IMR-90 (cell line): ENCODE data around the gene CD3E. TPM values are rescaled to one million over a fixed set of nuclear protein-coding genes. Genes with fewer than 3 reads are reported as not detected.

Experiments used
- ATAC-seq: fragments of 200-7000 bp; cut with Tn5 transposase; 2 replicates; pipeline ENCODE4 v1.9.1; 2020; ENCODE audit warnings: low read depth, mild to moderate bottlenecking, moderate library complexity
- BruUV-seq: library from RNA; stranded (reverse); fragments of 400-500 nt; replicated peaks from 2 replicates; lab custom pipeline; 2021; lab: Mats Ljungman, UMichigan
- CTCF ChIA-PET: fragments of 300-600 bp; formaldehyde crosslinking; extraction: SDS; loops from one replicate; lab custom pipeline; 2021; ENCODE audit warnings: antibody characterized with exemption; lab: Yijun Ruan, JAX
- POLR2A ChIA-PET: fragments of 300-600 bp; sonication (Branson Sonifier 250); formaldehyde crosslinking; loops from one replicate; lab custom pipeline; 2022; ENCODE audit warnings: antibody characterized with exemption; ENCODE audit not compliant: unreplicated experiment; lab: Charles Lee
- DNase-seq: peaks from one replicate; pipeline ENCODE4 v3.0.0; 2013
- H2AFZ ChIP-seq: replicated peaks from 2 replicates; pipeline ENCODE3; 2013; ENCODE audit warnings: low read length, mild to moderate bottlenecking; ENCODE audit not compliant: poor library complexity
- H2AK5ac ChIP-seq: 2 replicates; pipeline ENCODE4 v1.6.1; 2013; ENCODE audit warnings: low read depth, low read length, inconsistent platforms
- H2AK9ac ChIP-seq: replicated peaks from 2 replicates; pipeline ENCODE3; 2013; ENCODE audit warnings: mild to moderate bottlenecking, low read depth, low read length, moderate library complexity; ENCODE audit not compliant: poor library complexity
- H2BK120ac ChIP-seq: 2 replicates; pipeline ENCODE4 v1.6.1; 2013; ENCODE audit warnings: low read depth, low read length, inconsistent platforms
- H2BK15ac ChIP-seq: 3 replicates; pipeline ENCODE4 v1.6.1; 2013; ENCODE audit warnings: low read depth, low read length, inconsistent platforms
- H2BK20ac ChIP-seq: 2 replicates; pipeline ENCODE4 v1.6.1; 2013; ENCODE audit warnings: low read depth, mild to moderate bottlenecking, inconsistent platforms, low read length, moderate library complexity
- H2BK5ac ChIP-seq: 2 replicates; pipeline ENCODE4 v1.6.1; 2013; ENCODE audit warnings: mild to moderate bottlenecking, low read depth, low read length, inconsistent platforms; ENCODE audit not compliant: poor library complexity, severe bottlenecking
- H3K14ac ChIP-seq: replicated peaks from 2 replicates; pipeline ENCODE4 v1.6.1; 2013; ENCODE audit warnings: low read depth, low read length, inconsistent platforms
- H3K18ac ChIP-seq: 2 replicates; pipeline ENCODE4 v1.6.1; 2013; ENCODE audit warnings: low read depth, low read length, control low read depth
- H3K23ac ChIP-seq: 2 replicates; pipeline ENCODE4 v1.6.1; 2013; ENCODE audit warnings: low read depth, low read length, inconsistent platforms
- H3K27ac ChIP-seq: 2 replicates; pipeline ENCODE4 v1.5.1; 2013; ENCODE audit warnings: mild to moderate bottlenecking, control low read depth, low read length; ENCODE audit not compliant: insufficient read depth
- H3K27me3 ChIP-seq: 2 replicates; pipeline ENCODE4 v1.6.1; 2013; ENCODE audit warnings: low read length; ENCODE audit not compliant: control insufficient read depth, insufficient read depth
- H3K36me3 ChIP-seq: 2 replicates; pipeline ENCODE4 v1.6.1; 2013; ENCODE audit warnings: low read length, mixed read lengths; ENCODE audit not compliant: control insufficient read depth, insufficient read depth
- H3K4ac ChIP-seq: 2 replicates; pipeline ENCODE4 v1.6.1; 2013; ENCODE audit warnings: low read depth, low read length, inconsistent platforms
- H3K4me1 ChIP-seq: 2 replicates; pipeline ENCODE4 v1.6.1; 2013; ENCODE audit warnings: low read length, mixed read lengths; ENCODE audit not compliant: control insufficient read depth, insufficient read depth
- H3K4me2 ChIP-seq: 2 replicates; pipeline ENCODE4 v1.6.1; 2013; ENCODE audit warnings: low read depth, mild to moderate bottlenecking, control low read depth, low read length, moderate library complexity
- H3K4me3 ChIP-seq: 2 replicates; pipeline ENCODE4 v1.5.1; 2013; ENCODE audit warnings: low read depth, mild to moderate bottlenecking, control low read depth, low read length, moderate library complexity; ENCODE audit not compliant: insufficient read depth
- H3K56ac ChIP-seq: 2 replicates; pipeline ENCODE4 v1.6.1; 2013; ENCODE audit warnings: low read length, inconsistent platforms; ENCODE audit not compliant: insufficient read depth; ENCODE audit errors: extremely low read depth
- H3K79me1 ChIP-seq, 2 experiments: 2 replicates each; pipeline ENCODE4 v1.6.1; 2013; ENCODE audit warnings: low read length in 2 of 2, inconsistent platforms in 1 of 2, low read depth in 1 of 2
- H3K9ac ChIP-seq: 2 replicates; pipeline ENCODE4 v1.6.1; 2013; ENCODE audit warnings: low read depth, low read length, control low read depth
- H3K9me1 ChIP-seq: 2 replicates; pipeline ENCODE4 v1.6.1; 2013; ENCODE audit warnings: low read length, inconsistent platforms; ENCODE audit not compliant: insufficient read depth
- H3K9me3 ChIP-seq: 2 replicates; pipeline ENCODE4 v1.6.1; 2013; ENCODE audit warnings: low read length; ENCODE audit not compliant: control insufficient read depth, insufficient read depth
- H4K20me1 ChIP-seq: 2 replicates; pipeline ENCODE4 v1.6.1; 2013; ENCODE audit warnings: low read length, inconsistent platforms; ENCODE audit not compliant: insufficient read depth
- H4K5ac ChIP-seq: 2 replicates; pipeline ENCODE4 v1.6.1; 2013; ENCODE audit warnings: mild to moderate bottlenecking, low read depth, low read length, control low read depth
- H4K8ac ChIP-seq, 2 experiments: 2 replicates each; pipeline ENCODE4 v1.6.1; 2013; ENCODE audit warnings: low read depth in 2 of 2, low read length in 2 of 2, control low read depth in 1 of 2, inconsistent platforms in 1 of 2
- H4K91ac ChIP-seq: 2 replicates; pipeline ENCODE4 v1.6.1; 2013; ENCODE audit warnings: low read depth, low read length, inconsistent platforms; ENCODE audit not compliant: insufficient read depth
- BHLHE40 ChIP-seq: fragments of 150-350 bp; IDR thresholded peaks from 2 replicates; pipeline ENCODE4 v1.6.1; 2016; ENCODE audit warnings: mild to moderate bottlenecking, low read depth, low read length
- CEBPB ChIP-seq: IDR thresholded peaks from 2 replicates; pipeline ENCODE4 v1.6.1; 2012; ENCODE audit warnings: low read depth, low read length, improper control_type of control experiment
- CHD1 ChIP-seq: IDR thresholded peaks from 2 replicates; pipeline ENCODE4 v1.6.1; 2012; ENCODE audit warnings: low read depth, low read length, improper control_type of control experiment
- FOS ChIP-seq: fragments of 150-350 bp; IDR thresholded peaks from 2 replicates; pipeline ENCODE4 v1.6.1; 2016; ENCODE audit warnings: low read depth, low read length
- MAFK ChIP-seq: IDR thresholded peaks from 2 replicates; pipeline ENCODE4 v1.6.1; 2012; ENCODE audit warnings: low read depth, low read length, improper control_type of control experiment
- MAZ ChIP-seq: IDR thresholded peaks from 2 replicates; pipeline ENCODE4 v1.6.1; 2012; ENCODE audit warnings: low read depth, mild to moderate bottlenecking, low read length, improper control_type of control experiment, moderate library complexity, borderline replicate concordance
- MXI1 ChIP-seq: IDR thresholded peaks from 2 replicates; pipeline ENCODE4 v1.6.1; 2012; ENCODE audit warnings: low read depth, mild to moderate bottlenecking, low read length, moderate library complexity, borderline replicate concordance
- NFE2L2 ChIP-seq: fragments of 150-350 bp; IDR thresholded peaks from 2 replicates; pipeline ENCODE4 v1.6.1; 2016; ENCODE audit warnings: low read depth, mild to moderate bottlenecking, low read length
- POLR2A ChIP-seq: IDR thresholded peaks from 2 replicates; pipeline ENCODE4 v1.6.1; 2012; ENCODE audit warnings: mild to moderate bottlenecking, low read depth, low read length
- RAD21 ChIP-seq: IDR thresholded peaks from 2 replicates; pipeline ENCODE4 v1.6.1; 2012; ENCODE audit warnings: low read length, improper control_type of control experiment
- RCOR1 ChIP-seq: IDR thresholded peaks from 2 replicates; pipeline ENCODE4 v1.6.1; 2012; ENCODE audit warnings: mild to moderate bottlenecking, low read length, improper control_type of control experiment; ENCODE audit not compliant: insufficient replicate concordance
- RFX5 ChIP-seq: IDR thresholded peaks from 2 replicates; pipeline ENCODE4 v1.8.0; 2012; ENCODE audit warnings: low read depth, mild to moderate bottlenecking, low read length, moderate library complexity
- SMC3 ChIP-seq: fragments of 150-350 bp; IDR thresholded peaks from 2 replicates; pipeline ENCODE4 v1.6.1; 2016; ENCODE audit warnings: low read depth, mild to moderate bottlenecking, antibody characterized with exemption, low read length, moderate library complexity
- WGBS, 2 experiments: methylation state at CpG; one replicate each; pipeline versions ENCODE4 v1.1.5 to v1.1.7; 2013; ENCODE audit warnings: missing lambda C conversion rate in 2 of 2; ENCODE audit not compliant: insufficient read length in 1 of 2; ENCODE audit errors: extremely low coverage in 2 of 2; 5-methylcytosine and 5-hydroxymethylcytosine counted together
- dilution Hi-C: fragments of 300-500 bp; cut with HindIII; formaldehyde crosslinking; loops from one replicate; pipeline ENCODE4 v1.14.3; 2018; ENCODE audit warnings: low sequenced_read_pairs; ENCODE audit not compliant: unreplicated experiment
- in situ Hi-C: fragments of 300-500 bp; cut with MboI; formaldehyde crosslinking; loops from 3 replicates; pipeline ENCODE4 v1.14.3; 2019; ENCODE audit warnings: low sequenced_read_pairs, inconsistent platforms, mixed read lengths
- intact Hi-C: fragments of 100-400 bp; cut with micrococcal nuclease; formaldehyde crosslinking; loops from 2 replicates; pipeline ENCODE4 v1.10.0; 2022
- polyA plus RNA-seq, 3 experiments: library from polyadenylated mRNA; depleted of rRNA; stranded (reverse); fragments of >200 nt; gene quantifications; 2 replicates each; pipeline ENCODE4 v1.2.3, GENCODE V29; 2012; ENCODE audit warnings: low replicate concordance in 1 of 3
- total RNA-seq: library from RNA; depleted of rRNA; stranded (reverse); fragments of >200 nt; gene quantifications from 2 replicates; pipeline ENCODE4 v1.2.3, GENCODE V29; 2012
- TF ChIP-seq, protein P1 (sequence below): fragments of 150-350 bp; IDR thresholded peaks from 2 replicates; pipeline ENCODE4 v1.6.1; 2016; ENCODE audit warnings: low read depth, mild to moderate bottlenecking, low read length, moderate library complexity, borderline replicate concordance
- TF ChIP-seq, protein P2 (sequence below): fragments of 150-350 bp; IDR thresholded peaks from 2 replicates; pipeline ENCODE4 v1.6.1; 2017; ENCODE audit warnings: mild to moderate bottlenecking, antibody characterized with exemption, low read length, low read depth
- TF ChIP-seq, protein P3 (sequence below): conservative IDR thresholded peaks from 2 replicates; pipeline ENCODE4 v1.5.1; 2012; ENCODE audit warnings: mild to moderate bottlenecking, low read depth, low read length, improper control_type of control experiment

CD3E gene
- total and polyA plus RNA-seq, 2 of the 4 experiments (the other 2 are of a cell fraction) = not detected

DNA sequence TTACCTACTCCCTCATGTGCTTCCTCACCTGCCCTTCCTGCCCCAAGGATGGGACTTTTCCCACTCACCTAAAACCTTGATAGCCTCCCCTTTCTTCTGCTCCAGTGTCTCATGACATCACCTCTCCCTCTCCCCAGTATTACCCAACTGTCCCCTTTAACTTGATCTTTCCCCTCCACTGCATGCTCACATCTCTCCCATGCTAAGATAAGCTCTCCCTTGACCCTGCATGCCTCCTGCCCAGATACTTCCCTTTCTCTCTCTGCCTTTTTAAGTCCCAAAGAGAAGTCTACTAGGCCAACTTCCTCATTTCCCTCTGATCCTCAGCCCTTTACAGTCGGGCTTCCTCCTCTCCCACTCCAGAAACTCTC, 14.8 kb downstream of the CD3E start:
- no peak overlapping the region for H3K4me2 ChIP-seq
- WGBS, 2 experiments = no CpG with 5 or more reads among the region's 1 CpG

More for the DNA sequence above, 14.8 kb downstream of the CD3E start:
- no peak overlapping the region for H2BK15ac ChIP-seq
- peaks cover 12% of the 10 kb centered on the region; the same call in 1 of the 2 replicates for H3K27me3 ChIP-seq
- TF ChIP-seq RAD21 = no peak
- TF ChIP-seq POLR2A = no peak
- TF ChIP-seq, protein P1, sequence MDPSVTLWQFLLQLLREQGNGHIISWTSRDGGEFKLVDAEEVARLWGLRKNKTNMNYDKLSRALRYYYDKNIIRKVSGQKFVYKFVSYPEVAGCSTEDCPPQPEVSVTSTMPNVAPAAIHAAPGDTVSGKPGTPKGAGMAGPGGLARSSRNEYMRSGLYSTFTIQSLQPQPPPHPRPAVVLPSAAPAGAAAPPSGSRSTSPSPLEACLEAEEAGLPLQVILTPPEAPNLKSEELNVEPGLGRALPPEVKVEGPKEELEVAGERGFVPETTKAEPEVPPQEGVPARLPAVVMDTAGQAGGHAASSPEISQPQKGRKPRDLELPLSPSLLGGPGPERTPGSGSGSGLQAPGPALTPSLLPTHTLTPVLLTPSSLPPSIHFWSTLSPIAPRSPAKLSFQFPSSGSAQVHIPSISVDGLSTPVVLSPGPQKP = no peak
- no peak for TF ChIP-seq SMC3
- TF ChIP-seq MAZ = no peak
- TF ChIP-seq NFE2L2 = no peak
- TF ChIP-seq CEBPB = no peak
- TF ChIP-seq RFX5 = no peak
- TF ChIP-seq, protein P2, sequence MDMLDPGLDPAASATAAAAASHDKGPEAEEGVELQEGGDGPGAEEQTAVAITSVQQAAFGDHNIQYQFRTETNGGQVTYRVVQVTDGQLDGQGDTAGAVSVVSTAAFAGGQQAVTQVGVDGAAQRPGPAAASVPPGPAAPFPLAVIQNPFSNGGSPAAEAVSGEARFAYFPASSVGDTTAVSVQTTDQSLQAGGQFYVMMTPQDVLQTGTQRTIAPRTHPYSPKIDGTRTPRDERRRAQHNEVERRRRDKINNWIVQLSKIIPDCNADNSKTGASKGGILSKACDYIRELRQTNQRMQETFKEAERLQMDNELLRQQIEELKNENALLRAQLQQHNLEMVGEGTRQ = no peak
- no peak for TF ChIP-seq BHLHE40
- TF ChIP-seq, protein P3, sequence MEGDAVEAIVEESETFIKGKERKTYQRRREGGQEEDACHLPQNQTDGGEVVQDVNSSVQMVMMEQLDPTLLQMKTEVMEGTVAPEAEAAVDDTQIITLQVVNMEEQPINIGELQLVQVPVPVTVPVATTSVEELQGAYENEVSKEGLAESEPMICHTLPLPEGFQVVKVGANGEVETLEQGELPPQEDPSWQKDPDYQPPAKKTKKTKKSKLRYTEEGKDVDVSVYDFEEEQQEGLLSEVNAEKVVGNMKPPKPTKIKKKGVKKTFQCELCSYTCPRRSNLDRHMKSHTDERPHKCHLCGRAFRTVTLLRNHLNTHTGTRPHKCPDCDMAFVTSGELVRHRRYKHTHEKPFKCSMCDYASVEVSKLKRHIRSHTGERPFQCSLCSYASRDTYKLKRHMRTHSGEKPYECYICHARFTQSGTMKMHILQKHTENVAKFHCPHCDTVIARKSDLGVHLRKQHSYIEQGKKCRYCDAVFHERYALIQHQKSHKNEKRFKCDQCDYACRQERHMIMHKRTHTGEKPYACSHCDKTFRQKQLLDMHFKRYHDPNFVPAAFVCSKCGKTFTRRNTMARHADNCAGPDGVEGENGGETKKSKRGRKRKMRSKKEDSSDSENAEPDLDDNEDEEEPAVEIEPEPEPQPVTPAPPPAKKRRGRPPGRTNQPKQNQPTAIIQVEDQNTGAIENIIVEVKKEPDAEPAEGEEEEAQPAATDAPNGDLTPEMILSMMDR = no peak
- TF ChIP-seq MXI1 = no peak
- TF ChIP-seq RCOR1 = no peak
- TF ChIP-seq MAFK = no peak
- TF ChIP-seq CHD1 = no peak
- TF ChIP-seq FOS = no peak
- H3K18ac ChIP-seq = no peak overlapping the region
- no peak overlapping the region for H2BK120ac ChIP-seq
- no peaks in the 10 kb centered on the region for H3K36me3 ChIP-seq
- no peak overlapping the region for H2AK9ac ChIP-seq
- no TSS peak for BruUV-seq
- no peaks in the 10 kb centered on the region for H4K20me1 ChIP-seq
- no peak overlapping the region for H2BK20ac ChIP-seq
- intact Hi-C loops (no loop called here), in situ Hi-C loops (no loop called here), dilution Hi-C loops (no loop called here)
- no peak overlapping the region for H2BK5ac ChIP-seq
- CTCF ChIA-PET = no interaction called here
- H3K79me1 ChIP-seq = no peaks in the 10 kb centered on the region
- no peaks in the 10 kb centered on the region for H3K9me1 ChIP-seq
- H4K91ac ChIP-seq = no peak overlapping the region
- no peak for DNase-seq
- POLR2A ChIA-PET = no interaction called here
- no peak overlapping the region for H4K8ac ChIP-seq
- no peak overlapping the region for H2AK5ac ChIP-seq
- no peak for ATAC-seq
- H4K5ac ChIP-seq = no peak overlapping the region
- no peak overlapping the region for H3K14ac ChIP-seq
- H3K27ac ChIP-seq = no peak overlapping the region
- H3K9ac ChIP-seq = no peak overlapping the region
- no peak overlapping the region for H2AFZ ChIP-seq
- H3K9me3 ChIP-seq = no peaks in the 10 kb centered on the region
- no peak overlapping the region for H3K4ac ChIP-seq
- H3K56ac ChIP-seq = no peak overlapping the region
- no peak overlapping the region for H3K23ac ChIP-seq
- no peak overlapping the region for H3K4me3 ChIP-seq
- no peaks in the 10 kb centered on the region for H3K4me1 ChIP-seq
